Retina (tissue), 1 donor: ENCODE data around the gene TMEM131L.
"Not testable (repeated sequence)": the region's sequence is repeated elsewhere in the genome, so short reads cannot be mapped to it uniquely, and the experiment has no call there.

ENCODE experiments used
- DNase-seq: peaks from one replicate; pipeline ENCODE4 v3.0.0-alpha.2; 2016

Gene TMEM131L

DNA sequence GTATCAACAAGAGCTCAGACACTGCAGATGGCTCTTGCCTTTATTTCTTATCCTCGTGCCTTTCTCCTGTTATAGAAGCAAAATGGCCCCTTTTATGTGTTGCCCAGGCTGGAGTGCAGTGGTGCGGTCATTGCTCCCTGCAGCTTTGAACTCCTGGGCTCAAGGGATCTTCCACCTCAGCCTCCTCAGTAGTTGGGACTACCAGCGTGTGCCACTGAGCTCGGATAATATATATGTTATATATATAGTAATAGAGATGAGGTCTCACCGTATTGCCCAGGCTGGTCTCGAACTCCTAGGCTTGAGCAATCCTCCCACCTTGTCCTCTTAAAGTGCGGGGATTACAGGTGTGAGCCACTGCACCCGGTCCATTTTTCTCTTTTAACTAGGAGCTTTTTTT is 79.7 kb downstream of the TMEM131L start:
- DNase-seq = no peak

DNA sequence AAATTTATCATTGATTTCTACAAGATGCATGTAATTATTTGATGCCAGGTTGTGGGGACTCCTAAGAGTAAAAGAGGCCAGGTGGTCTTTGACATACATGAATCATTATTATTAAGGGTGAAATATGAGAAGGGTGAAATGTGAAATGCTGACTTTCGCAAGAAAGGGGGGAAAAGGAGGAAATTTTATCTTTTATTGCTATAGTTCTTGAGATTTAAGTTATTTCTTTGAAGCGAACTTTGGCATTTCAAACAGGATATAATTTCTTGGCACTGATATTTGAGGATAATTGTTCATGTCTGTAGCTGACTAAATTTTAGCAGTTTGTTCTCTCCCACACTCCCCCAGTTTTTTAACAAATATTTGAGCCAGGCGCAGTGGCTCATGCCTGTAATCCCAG is 80.1 kb downstream of the TMEM131L start:
- DNase-seq = no peak

DNA sequence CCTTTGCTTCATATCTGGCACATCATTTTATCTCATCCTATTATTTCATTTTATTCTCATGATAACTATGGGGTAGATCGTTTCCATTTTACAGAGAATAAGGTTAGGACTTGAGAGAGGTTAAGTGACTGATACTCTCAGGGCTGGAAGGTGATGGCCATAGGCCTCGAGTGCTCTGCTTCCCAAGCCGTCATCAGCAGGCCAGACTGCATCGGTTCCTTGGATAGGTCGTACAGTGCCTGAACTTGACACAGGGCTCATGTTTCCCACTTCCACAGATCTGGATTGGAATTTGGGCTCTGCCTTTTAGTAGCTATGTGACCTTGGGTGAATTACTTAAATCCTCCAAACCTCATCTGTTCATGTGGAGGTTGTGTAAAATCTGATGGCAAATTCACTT is 81.4 kb downstream of the TMEM131L start:
- no peak for DNase-seq

DNA sequence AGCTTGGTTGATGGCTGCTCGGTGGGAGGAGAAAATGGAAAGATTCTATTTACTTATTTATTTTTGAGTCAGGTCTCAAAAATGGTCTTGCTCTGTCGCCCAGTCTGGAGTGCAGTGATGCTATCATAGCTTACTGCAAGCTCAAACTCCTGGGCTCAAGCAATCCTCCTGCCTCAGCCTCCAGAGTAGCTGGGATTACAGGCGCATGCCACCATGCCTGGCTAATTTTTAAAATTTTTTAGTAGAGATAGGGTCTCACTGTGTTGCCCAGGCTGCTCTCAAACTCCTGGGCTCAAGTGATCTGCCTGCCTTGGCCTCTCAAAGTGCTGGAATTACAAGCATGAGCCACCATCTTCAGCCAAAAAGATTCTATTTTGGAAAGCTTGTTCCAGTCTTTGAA is 82.7 kb downstream of the TMEM131L start:
- not testable (repeated sequence) for DNase-seq

DNA sequence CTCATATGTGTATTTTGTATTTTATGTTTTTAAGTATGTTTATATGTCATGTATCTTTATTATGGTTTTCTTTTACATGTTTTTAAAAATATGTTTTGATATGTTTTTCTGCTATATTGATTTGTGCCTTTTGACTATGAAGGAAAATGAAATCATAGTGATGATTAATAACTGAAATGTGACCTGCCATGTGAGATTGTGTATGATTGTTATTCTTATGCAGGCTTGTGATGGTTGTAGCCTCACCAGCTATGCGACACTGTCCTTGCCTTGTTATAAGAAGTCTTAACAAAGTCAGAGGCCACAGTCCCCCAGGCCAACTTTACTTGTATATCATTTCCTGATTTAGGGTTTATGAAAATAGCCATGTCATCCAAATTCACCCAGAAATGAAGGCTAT is 83.2 kb downstream of the TMEM131L start:
- no peak for DNase-seq

DNA sequence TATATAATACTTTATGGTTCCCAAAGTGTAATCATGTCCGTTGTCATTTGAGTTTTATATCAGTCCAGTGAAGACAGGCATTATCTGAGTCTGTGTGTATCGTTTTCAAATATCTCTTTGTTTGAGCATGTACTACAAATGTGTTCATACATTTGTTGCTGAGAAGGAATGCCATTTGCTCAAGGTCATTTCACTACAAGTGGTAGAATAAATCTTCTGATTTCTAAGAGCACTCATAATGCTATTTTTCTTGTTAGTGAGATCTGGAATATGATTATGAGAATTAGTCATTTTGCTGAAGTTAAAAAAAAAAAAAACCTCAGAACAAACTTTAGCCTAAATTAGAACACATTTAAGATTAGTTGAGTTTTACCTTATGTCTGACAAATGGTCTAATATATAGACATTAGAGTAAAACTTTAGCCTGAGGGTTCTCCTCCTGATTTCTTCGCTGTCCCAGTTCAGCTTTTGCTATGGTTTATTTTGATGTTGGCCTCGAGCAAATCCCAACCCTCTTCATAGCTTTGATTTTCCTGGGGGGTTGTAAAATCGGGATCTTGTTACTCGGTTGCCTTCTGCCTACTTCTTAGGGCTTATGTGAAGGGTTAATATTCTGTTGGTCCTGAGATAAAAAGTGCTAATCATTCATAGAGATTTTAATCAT is 87.1 kb downstream of the TMEM131L start:
- DNase-seq = no peak

DNA sequence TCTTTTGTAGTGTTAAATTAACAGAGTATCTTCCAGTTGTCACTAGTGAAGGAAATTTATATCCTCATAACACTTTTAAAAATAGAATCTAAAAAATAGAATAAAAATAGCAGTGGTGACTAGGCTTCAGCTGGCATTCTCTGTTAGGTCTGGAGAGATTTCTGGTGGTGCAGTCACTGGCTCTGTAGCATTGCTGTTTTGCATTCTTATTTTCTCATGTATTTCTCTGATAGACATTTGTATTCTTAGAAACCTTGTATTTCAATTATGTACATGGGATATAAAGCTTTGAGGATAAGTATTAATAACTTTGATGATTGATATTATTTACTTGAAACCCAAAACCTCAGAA is 87.6 kb downstream of the TMEM131L start:
- no peak for DNase-seq

DNA sequence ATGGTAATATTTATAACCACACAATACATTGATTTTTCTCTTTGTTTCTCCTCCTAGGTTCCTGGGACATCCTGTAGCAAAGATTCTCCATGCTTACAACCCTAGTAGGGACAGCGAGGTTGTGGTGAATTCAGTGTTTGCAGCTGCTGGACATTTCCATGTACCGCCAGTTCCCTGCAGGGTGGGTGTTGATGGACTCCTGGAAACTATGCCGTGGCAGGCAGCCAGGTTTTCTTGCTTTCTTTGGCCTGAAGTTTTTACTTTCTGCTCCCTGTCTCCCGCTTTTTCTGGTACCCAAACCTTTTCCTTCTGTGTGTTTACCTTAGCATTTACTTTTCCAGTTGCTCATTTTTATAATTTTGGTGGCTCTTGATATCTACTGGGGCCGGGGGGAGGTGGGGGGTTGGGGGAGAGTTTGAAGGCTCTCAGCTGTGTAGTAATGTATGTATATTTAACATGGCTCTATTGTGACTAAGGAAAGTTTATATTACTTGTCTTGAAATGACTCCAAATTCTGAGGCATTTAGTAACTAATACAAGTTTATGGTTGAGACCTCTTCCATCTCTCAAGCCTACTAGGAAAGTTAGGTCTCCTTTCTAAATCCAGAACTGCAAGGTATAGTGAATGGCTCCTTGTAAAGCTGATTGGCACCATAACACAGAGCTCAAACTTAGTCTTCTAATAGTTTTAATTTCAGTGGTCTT is 89.7 kb downstream of the TMEM131L start:
- no peak for DNase-seq

DNA sequence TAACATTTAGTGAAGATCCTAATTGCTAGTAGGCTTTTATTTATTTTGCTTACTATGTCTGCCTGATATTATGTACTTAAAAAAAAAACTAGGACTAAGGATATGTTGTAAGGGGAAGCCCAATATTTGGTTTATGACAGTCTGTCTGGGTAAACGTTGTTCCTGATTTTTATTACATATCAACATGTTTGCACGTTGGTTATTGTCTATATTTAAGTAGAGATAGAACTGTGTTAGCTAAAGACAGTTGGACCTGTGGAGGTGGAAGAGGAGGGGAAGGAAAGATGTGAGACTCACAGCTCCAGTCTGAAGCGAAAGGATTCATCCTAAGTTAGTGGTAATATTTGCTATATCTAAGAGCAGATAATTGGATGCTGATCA is 90.3 kb downstream of the TMEM131L start:
- DNase-seq = no peak

DNA sequence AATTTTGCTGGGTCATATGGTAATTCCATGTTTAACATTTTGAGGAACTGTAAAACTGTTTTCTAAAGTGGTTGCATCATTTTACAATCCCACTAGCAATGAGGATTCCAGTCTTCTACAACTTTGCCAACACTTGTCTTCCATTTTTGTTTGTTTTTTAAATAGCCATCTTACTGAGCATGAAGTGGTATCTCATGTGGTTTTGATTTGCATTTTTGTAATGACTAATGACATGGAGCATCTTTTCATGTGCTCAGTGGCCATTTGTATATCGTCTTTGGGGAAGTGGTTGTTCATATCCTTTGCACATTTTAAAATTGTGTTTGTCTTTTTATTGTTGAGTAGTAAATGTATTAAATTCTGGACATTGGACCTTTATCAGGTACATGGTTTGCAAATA is 94.7 kb downstream of the TMEM131L start:
- no peak for DNase-seq

DNA sequence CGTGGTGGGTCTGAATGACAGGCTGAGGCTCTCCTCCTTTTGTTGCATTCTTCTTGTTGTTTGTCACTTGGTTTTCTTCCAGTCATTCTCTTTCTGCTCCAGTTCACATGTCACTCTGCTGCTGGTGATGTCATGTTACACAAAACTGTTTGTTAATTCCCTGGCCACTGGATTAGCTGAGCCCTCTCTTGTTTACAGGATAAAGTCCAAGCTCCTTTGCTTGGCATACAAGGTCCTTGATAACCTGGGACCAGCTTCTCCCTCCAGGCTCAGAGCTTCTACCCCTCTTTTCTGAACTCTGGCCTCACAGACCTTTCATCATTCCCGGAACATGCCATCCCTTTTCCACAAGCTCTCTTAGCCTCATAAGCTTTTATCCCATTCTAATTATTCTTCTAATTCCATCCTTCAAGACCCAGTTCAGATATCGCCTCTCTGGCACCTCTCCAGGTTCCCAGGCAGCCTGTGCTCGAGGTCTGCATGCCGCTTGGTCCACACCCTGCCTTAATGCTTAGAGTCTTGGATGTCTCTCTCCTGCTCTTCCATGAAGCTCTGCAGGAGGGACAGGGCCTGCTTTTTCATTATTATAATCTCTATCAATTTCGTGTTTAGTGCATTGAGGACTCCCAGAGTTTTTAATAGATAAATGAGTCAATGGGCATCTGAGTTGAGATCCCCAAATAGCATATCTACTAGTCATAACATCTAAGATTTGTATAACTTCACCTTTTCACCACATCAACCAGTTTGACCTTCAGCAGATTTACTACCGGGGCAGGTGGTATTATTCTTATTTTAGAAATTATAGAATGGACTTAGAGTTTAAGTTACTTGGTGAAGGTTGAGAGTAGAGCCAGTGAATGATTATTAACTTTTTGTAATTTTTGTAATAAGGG is 98.7 kb downstream of the TMEM131L start:
- peak; percentile 86 for DNase-seq

DNA sequence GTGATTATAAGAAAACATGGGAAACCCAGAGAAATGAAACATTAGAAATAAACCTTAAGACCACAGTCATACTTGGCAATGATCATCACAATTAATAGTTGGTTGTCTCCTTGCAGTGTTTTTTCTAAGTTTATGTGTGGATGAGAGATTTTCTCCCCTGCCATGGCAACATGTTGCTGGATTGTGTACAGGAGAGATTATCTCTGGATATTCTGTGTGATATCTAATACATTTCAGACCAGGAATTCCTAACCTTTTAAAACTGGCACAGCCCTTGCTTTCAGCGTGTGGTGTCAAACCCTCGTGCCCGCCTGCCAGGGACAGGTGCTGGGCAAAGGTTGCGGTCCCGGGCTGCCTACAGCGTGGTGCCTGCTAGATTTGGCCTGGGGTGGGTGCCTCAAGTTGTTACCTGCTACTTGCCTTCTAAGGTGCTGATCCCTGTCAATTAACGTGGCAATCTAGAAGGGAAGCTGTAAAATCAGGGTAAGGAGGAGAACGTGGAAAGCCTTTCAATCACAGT is 100.5 kb downstream of the TMEM131L start:
- DNase-seq = no peak

DNA sequence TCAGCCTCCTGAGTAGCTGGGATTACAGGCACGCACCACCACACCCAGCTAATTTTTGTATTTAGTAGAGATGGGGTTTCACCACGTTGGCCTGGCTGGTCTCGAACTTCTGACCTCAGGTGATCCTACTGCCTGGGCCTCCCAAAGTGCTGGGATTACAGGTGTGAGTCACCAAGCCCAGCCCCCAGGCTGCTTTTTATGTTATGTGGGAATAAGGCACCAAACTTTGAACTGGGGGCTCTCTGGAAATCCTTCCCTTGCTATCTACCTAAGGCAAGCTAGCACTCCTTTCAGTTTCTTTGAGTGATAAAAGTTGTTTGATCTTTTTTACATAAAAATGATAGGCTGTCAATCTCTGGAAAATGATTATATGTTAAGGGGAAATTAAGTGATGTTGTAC is 101.5 kb downstream of the TMEM131L start:
- not testable (repeated sequence) for DNase-seq

DNA sequence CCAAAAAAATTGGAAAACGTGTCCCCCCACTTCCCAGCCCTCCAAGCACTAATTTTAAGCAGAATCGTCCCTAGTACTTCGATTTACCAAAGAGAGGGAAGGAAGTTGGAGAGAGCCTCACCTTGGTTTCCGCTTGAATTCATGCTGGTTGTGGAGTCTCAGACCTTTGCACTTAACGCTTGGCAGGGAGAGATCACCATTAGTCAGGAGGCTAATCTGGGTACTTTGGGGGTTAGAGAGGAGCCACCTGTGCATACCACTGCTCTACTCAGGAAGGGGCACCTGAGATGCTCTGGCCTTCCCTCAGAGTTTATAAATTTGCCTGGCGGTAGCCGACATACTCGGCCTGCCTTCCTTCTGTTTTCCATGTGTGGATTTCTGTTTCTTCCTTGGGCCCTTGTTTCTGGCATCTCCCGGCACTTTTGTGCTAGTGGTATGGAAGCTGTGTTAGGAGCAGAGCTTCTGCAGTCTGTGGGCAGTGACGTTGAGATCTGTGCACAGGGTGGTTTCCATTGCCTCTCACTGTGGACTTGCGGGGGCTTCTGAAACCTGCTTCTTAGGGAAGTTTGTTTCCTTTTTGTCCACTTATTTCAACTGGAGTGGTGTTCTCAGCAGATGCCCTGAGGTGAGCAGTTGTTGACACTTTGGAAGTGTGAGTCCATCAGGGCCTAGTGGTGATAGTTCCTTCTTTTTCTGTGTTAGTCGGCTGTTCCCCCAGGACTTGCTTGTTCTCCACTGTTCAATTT is 104.2 kb downstream of the TMEM131L start:
- no peak for DNase-seq

DNA sequence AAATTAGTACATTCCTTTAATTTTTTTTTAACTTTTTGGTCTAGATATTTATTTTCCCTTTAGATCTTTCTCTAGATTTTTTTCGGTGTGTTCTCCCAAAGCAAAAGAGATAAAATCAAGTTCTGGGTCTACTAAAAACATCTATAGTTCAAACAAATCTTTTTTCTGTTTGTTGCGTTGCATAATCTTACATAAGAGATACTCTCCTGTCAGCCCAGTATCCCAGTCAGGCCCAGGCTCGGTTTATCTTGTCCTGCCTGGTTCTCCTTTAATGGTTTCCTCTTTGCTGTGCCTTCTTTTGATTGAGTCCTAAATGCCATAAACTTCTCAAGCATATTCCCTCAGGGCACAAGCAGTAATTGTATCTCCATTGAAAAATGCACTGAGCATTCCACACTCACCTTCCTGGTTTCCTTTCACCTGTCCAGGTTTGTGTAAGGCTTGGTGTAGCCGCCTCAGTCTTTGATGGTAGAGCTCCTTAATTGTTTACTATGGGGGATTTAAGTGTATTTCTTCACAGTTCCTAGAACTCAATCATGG is 104.9 kb downstream of the TMEM131L start:
- DNase-seq = no peak

DNA sequence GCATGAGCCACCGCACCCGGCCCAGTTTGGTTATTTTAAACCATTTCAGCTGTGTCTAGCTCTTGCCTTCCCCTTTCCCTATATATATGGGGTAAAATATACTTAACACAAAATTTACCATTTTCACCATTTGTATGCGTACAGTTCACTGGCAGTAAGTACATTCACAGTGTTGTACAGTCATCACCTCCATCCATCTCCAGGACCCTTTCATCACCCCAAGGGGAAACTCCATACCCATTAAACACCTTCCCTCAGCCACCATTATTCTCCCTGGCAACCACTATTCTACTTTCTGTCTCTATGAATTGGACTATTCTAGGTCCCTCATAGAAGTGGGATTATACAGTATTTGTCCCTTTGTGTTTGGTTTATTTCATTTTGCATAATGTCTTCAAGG is 106.4 kb downstream of the TMEM131L start:
- DNase-seq = no peak

DNA sequence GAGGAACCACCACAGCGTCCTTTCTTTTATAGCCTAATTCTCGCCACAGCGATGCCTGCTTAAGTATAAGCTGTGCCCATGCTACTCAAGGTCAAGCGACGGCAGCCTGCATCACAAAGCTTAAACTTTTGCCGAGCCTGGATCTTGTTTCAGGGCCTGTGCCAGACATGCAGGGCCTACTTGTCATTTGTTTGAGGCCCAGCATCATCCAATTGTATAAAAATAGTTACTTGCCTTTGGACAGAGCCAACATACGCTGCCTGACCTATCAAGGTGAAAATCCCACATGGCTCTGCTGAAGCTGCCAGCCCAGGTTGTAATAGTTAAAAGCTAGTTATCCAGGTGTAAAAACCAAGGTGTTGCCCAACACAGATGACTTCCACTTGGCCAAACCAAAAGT is 107.1 kb downstream of the TMEM131L start:
- DNase-seq = no peak

DNA sequence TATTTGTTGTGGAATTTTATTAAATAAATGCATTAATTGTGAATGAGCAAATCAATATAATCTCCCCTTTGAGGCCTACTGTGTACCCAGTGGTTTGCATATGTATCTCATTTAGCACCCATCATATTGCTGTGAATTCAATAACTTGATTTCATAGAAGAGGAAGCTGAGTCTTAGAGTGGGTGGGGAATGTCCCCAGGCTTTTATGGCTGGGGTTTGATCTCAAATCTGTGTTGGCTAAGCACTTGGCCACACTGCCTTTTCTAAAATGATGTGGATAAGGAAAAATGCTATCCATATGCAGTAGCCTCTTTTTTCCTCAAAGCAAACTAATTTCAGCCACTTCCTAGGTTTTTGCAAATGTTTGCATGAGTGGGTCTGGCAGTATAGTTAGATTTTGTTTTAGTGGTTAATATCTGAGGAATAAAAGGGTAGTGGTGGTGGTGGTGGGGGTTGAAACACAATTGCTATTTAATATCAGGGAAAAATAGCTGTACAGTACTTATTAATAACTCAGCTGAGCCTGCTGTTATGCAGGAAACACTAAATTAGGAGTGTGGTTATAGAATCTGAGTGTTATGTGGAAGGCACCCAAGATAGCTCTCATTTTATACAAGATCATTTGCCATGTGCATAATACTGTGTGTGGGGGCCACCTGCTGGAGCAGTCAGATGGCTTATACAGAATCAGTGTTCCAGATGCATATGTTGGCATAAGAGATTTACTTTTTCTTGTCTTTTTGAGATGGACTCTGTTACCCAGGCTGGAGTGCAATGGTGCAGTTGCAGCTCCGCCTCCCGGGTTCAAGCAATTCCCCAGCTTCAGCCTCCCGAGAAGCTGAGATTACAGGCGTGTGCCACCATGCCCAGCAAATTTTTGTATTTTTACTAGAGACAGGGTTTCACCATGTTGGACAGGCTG is 108.0 kb downstream of the TMEM131L start:
- peak; percentile 15 for DNase-seq

DNA sequence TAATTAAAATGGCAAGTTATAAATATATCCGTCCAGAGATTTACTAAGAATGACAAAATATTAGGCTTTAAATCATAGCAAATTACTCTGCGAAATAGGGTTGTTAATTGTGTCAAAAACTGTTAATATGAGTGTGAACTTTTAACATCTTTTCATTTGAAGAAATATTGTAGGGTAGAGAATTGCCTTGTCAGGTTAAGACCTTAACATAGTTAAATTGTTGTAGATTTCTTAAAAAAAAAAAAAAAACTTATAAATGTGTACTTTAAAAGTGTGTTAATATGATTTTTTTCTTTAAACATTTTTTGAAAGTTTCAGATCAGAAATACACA is 110.2 kb downstream of the TMEM131L start:
- DNase-seq = no peak

DNA sequence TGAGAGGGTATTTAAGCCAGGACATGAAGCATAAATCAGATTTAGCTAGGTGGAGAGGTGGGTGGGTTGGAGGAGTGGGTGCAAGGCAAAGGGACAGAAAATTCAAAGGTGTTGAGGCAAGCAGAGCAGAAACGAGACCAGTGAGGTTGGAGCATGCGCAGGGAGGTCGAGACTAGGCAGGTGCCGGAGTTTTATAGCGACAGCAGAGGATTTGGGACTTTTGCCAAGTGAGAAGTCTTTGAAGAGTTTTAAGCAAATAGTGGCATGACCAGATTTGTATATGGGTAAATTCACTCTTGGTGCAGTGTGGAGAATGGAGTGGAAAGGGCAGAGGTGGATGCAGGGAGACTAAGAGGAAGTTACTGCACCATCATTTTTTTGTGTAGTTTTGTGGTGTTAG is 110.9 kb downstream of the TMEM131L start:
- DNase-seq = no peak

DNA sequence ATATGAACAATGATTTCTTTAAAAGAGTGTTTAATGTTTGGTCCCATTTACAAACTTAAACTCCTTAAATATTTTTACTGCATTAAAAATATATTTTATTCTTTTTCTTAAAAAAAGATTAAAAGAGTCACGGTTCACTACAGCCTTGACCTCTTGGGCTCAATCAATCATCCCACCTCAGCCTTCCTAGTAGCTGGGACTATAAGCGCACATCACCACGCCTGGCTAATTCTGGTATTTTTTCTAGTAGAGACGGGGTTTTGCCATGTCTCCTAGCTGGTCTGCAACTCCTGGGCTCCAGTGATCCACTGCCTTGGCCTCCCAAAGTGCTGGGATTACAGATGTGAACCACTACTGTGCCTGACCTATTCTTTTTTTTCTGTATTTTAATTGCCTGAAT is 113.2 kb downstream of the TMEM131L start:
- DNase-seq = no peak

DNA sequence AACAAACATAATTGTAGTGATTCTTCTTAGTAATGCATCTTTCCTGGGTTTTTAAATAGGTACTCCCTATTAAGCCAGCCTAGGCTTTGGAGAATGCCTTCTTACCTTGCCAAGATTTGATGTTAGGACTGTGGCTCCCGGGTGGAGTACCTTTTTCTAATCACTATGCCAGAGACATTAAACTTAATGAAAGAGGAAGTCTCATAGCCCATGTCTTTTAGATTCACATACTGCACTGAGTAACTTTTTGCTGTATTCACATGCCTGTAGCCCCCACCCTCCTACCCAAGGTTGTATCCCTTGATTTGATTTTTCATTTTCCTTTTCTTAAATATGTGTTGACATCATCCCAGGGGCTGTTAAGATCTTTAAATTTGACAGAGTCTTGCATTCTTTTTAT is 113.7 kb downstream of the TMEM131L start:
- DNase-seq = no peak
